IPS-NIHi7 (cell line): Measurements from ENCODE around the gene CCDC106.

ENCODE experiments used
- DNase-seq: peaks from one replicate; pipeline ENCODE4 v3.0.0; 2012; ENCODE audit warnings: mixed read lengths; ENCODE audit errors: extremely low spot score

The CCDC106 gene

DNA sequence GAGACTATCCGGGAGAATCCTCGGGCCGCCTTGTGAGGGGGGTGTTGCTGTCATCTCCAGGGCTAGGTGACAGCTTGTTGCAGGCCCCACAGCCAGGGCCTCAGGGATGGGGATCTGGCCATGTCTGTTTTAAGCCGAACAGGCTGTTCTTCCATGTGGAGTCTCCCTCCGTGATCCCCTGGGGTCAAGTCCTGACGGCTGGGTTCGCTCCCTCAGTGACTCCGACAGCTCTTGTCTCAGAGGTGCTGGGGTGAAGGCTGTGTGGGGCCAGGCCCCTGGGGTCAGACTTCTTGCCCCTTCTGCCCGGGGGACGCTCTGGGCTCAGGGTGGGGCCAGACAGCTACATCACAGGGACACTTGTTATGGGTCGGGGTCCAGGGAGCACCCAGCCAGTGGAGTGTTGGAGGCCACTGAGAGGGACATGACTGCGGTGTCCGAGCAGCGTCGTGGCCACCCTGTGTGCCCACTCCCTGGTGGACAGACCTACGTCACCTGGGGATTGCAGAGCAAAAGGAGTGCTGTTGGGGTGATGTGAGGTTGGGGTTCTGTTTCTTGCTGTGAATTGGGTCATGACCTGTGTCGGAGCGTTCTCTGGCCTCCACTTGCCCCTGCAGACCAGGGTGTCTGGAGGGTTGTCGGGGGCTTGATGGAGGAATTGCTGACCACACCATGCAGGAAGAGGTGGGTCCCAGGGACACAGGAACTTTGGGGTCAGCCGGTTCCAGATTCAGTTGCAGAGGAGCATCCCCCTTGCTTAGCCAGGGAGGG is 48.5 kb downstream of the CCDC106 start:
- no peak for DNase-seq

DNA sequence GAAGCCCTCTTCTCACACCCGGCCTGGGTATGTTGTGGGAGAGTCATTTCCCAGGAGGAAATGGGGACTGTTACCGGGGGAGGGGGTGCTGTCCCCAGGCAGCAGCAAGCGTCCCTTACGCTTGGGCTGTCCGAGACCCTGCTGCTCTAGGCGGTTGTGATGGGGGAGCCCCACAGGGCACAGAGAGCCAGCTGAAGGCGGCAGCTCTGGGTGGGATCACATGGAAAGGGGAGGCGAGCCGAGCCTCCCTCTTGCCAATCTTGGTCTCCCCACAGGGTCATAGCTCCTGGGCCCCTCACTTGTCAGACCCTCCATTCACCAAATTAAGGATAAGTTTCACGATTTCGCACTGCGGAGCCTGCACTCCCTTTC is 49.0 kb downstream of the CCDC106 start:
- DNase-seq, result no peak

DNA sequence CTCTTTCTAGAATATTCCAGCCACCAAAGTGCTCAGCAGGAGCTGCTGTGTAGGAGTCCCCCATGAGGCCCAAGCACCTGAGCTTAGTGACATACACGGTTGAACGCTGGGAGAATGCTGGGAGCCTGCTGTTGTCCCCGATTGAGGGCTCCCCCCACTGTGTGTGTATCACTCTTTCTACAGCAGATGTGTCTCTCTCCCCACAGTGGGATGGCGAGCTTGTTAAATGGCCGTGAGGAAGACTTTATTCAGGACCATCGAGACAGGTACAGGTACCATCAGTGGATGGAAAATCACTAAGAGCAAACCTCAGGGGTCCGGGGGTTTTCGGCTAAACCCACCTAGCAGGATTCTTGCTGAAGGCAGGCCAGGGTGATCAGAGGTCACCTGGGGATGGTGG is 49.7 kb downstream of the CCDC106 start:
- DNase-seq, result no peak

DNA sequence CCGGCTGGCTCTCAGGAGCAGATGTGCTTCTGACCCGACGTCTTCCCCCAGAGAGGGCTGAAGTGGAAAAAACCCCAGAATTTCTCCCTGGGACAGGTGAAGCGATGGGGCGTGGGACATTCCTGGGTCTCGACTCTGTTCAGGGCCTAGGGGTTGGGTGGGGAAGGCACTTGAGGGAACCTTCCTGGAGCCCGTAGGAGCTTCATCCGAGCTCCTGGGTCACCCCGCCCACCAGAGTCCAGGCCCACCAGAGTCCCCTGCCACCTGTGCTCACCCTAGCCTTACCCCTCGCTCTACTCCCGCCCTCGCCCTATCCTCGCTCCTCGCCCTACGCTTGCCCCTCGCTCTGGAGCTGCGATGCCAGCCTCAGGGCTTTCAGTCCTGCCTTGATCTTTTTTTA is 50.2 kb downstream of the CCDC106 start:
- DNase-seq, result no peak

DNA sequence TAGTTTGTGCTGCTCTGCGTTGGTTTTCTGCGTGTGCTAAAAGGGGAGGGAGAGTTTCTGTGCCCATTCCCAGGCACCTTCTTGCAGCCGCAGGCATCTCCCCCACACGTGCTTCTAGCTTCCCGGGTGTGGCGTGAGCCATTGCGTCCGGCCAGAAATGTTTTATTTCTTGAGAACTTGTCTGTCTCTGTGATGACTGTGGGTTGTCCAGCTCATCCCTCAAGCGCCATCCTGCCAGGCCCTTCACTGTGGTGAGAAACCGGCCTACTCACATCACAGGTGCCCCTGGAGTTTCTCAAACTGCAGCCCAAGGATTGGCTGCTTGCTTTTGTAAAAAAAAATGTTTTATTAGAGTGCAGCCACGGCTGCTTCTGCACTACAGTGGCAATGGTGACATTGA is 51.2 kb downstream of the CCDC106 start:
- no peak for DNase-seq

DNA sequence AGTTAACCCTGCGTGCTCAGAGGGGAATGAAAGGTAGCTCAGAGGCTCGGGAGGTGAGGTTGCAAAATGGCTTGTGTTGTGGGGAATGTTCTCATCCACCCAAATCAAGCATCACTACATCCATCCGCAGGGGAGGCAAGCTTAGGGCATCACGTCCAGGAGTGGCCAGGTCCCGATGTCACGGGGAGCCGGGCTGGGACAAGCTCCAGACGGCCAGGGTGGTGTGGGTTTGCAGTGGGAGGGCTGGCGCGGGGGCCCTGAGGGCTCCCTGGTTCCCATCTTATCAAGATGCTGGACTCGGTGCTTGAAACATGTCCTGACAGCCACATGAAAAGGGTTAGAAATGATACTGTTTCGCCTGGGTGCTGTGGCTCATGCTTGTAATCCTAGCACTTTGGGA is 52.8 kb downstream of the CCDC106 start:
- no peak for DNase-seq

DNA sequence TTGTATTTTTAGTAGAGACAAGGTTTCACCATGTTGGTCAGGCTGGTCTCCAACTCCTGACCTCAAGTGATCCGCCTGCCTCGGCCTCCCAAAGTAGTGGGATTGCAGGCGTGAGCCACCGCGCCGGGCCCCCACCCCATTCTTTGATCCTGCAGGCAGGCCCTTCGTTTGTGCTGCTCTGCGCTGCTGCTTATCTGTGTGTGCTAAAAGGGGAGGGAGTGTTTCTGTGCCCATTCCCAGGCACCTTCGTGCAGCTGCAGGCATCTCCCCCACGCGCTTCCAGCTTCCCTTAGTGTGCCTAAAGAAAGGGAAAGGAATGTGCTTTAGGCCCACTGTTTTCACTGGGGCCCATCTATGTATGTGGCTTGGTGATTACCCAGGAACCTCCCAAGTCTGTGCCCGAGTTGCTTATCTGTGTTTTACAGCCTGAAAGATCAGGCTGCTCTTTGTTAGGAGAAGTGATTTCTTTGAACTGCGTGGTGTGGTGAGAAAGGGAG is 54.2 kb downstream of the CCDC106 start:
- DNase-seq, result no peak
